HEK293T (cell line): ENCODE measurements around the gene CHST1.

Source experiments
- ARNT ChIP-seq: fragments of 450-650 bp; IDR thresholded peaks from 2 replicates; pipeline ENCODE4 v1.6.1; 2017; ENCODE audit warnings: mild to moderate bottlenecking
- BHLHE40 ChIP-seq: fragments of 450-650 bp; IDR thresholded peaks from 2 replicates; pipeline ENCODE4 v1.6.1; 2016; ENCODE audit warnings: mild to moderate bottlenecking, moderate library complexity, borderline replicate concordance
- CTBP1 ChIP-seq: fragments of 450-650 bp; IDR thresholded peaks from 2 replicates; pipeline ENCODE4 v1.6.1; 2016; ENCODE audit warnings: borderline replicate concordance
- FOXA1 ChIP-seq: fragments of 450-650 bp; IDR thresholded peaks from 2 replicates; pipeline ENCODE4 v1.6.1; 2016; ENCODE audit warnings: mild to moderate bottlenecking
- FOXK2 ChIP-seq: fragments of 450-650 bp; IDR thresholded peaks from 2 replicates; pipeline ENCODE4 v1.6.1; 2016; ENCODE audit warnings: mild to moderate bottlenecking
- FOXM1 ChIP-seq: fragments of 450-650 bp; IDR thresholded peaks from 2 replicates; pipeline ENCODE4 v1.6.1; 2017; ENCODE audit warnings: mild to moderate bottlenecking, borderline replicate concordance
- LEF1 ChIP-seq: fragments of 450-650 bp; IDR thresholded peaks from 2 replicates; pipeline ENCODE4 v1.6.1; 2017; ENCODE audit warnings: mild to moderate bottlenecking, borderline replicate concordance
- NFRKB ChIP-seq: fragments of 450-650 bp; IDR thresholded peaks from 2 replicates; pipeline ENCODE4 v1.6.1; 2016; ENCODE audit warnings: mild to moderate bottlenecking, moderate library complexity
- SP1 ChIP-seq: fragments of 450-650 bp; IDR thresholded peaks from 2 replicates; pipeline ENCODE4 v1.6.1; 2017
- SUZ12 ChIP-seq: fragments of 450-650 bp; IDR thresholded peaks from 2 replicates; pipeline ENCODE4 v1.6.1; 2016; ENCODE audit warnings: mild to moderate bottlenecking
- TARDBP ChIP-seq: fragments of 450-650 bp; IDR thresholded peaks from 2 replicates; pipeline ENCODE4 v1.6.1; 2016
- TF ChIP-seq, protein P1 (sequence below): fragments of 450-650 bp; IDR thresholded peaks from 2 replicates; pipeline ENCODE4 v1.6.1; 2016

DNA sequence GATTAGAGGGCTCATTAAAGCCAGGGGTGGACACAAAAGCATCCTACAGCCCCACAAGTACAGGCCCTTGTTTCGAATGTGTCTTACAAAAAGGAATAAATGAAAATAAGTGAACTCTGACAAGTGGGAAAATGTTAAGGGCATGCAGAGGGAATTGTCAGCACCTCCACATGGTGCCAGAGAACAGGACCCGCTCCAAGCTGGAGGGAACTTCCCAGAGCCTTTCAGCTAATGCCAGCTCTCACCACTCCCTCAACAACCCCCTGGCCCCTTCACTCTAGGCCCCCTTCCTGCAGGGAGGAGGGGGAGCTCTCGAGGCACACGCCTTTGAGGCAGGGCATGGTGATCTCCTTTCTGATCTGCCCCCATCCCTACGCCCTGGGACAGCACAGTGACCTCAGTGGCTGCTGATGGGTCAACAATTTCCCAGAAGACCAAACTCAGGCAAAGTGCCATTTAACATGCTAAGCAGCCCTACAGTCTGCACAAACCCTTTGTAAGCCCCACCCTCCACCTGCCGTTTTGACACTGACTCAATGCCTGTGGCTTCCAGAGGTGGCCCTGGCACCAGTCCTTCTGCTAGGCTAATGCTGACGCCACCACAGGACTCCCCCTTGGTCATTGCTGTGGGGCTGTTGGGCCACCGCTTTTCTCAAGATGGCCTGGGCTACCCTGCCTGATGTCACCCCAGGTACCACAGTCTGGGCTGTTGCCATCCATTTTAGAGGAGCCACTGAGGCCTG lies 12.5 kb upstream of the CHST1 start:
- TF ChIP-seq BHLHE40 (no peak), SP1 (no peak), FOXM1 (no peak), NFRKB (no peak), FOXA1 (no peak), LEF1 (no peak), SUZ12 (no peak), CTBP1 (no peak), FOXK2 (no peak), ARNT (no peak), TARDBP (no peak)
- TF ChIP-seq, protein P1, sequence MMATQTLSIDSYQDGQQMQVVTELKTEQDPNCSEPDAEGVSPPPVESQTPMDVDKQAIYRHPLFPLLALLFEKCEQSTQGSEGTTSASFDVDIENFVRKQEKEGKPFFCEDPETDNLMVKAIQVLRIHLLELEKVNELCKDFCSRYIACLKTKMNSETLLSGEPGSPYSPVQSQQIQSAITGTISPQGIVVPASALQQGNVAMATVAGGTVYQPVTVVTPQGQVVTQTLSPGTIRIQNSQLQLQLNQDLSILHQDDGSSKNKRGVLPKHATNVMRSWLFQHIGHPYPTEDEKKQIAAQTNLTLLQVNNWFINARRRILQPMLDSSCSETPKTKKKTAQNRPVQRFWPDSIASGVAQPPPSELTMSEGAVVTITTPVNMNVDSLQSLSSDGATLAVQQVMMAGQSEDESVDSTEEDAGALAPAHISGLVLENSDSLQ: no peak
